SK-N-SH (cell line): ENCODE data around the gene GOLGA6L7.

Experiments
- CHD2 ChIP-seq: fragments of 150-350 bp; IDR thresholded peaks from 2 replicates; pipeline ENCODE4 v1.6.1; 2018; ENCODE audit warnings: low read length; ENCODE audit not compliant: partially characterized antibody
- EP300 ChIP-seq, 2 experiments: IDR thresholded peaks; 2 replicates each; pipeline versions ENCODE4 v1.4.0 to v1.6.1; 2012; ENCODE audit warnings: borderline replicate concordance in 1 of 2, low read depth in 1 of 2, low read length in 1 of 2
- EZH2phosphoT487 ChIP-seq: fragments of 200-600 bp; sonication (generic); IDR thresholded peaks from 2 replicates; pipeline ENCODE4 v1.6.1; 2017; ENCODE audit warnings: low read depth, mixed run types, mild to moderate bottlenecking, antibody characterized with exemption, moderate library complexity, borderline replicate concordance
- MXI1 ChIP-seq: IDR thresholded peaks from 2 replicates; pipeline ENCODE4 v1.6.1; 2012; ENCODE audit warnings: mild to moderate bottlenecking, low read depth, low read length, improper control_type of control experiment
- POLR2AphosphoS5 ChIP-seq: IDR thresholded peaks from 2 replicates; pipeline ENCODE4 v1.6.1; 2012; ENCODE audit warnings: low read depth, low read length
- RAD21 ChIP-seq: IDR thresholded peaks from 2 replicates; pipeline ENCODE4 v1.6.1; 2012; ENCODE audit warnings: mild to moderate bottlenecking, low read length
- SMC3 ChIP-seq: IDR thresholded peaks from 2 replicates; pipeline ENCODE4 v1.6.1; 2012; ENCODE audit warnings: low read depth, low read length, improper control_type of control experiment
- TAF1 ChIP-seq: IDR thresholded peaks from 2 replicates; pipeline ENCODE4 v1.6.1; 2012; ENCODE audit warnings: low read depth, mild to moderate bottlenecking, low read length, moderate library complexity, borderline replicate concordance
- TF ChIP-seq, protein P1 (sequence below): fragments of 200-600 bp; sonication (generic); IDR thresholded peaks from 2 replicates; pipeline ENCODE4 v1.6.1; 2017; ENCODE audit warnings: antibody characterized with exemption, mild to moderate bottlenecking, moderate library complexity
- TF ChIP-seq, protein P2 (sequence below): IDR thresholded peaks from 2 replicates; pipeline ENCODE4 v1.4.0; 2012; ENCODE audit warnings: low read depth

DNA sequence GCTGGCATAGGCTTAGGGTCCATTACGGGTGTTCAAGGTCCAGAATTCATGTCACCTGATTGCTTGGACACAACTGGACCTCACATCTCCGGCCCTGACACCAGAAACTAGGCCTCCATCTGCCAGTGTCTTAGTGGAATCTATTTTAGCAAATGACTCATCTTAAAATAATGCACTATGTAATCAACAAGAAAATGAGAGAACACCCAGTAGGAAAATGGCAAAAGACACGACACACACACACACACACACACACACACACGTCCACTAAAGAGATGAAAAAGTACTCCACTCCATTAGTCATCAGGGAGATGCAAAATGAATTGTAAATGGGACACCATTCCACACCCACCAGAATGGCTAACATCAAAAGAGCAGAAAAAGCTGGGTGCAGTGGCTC, 48.5 kb upstream of the GOLGA6L7 start:
- TF ChIP-seq POLR2AphosphoS5: no peak
- TF ChIP-seq TAF1: no peak
- no peak for TF ChIP-seq MXI1
- TF ChIP-seq EZH2phosphoT487: no peak
- TF ChIP-seq, protein P1, sequence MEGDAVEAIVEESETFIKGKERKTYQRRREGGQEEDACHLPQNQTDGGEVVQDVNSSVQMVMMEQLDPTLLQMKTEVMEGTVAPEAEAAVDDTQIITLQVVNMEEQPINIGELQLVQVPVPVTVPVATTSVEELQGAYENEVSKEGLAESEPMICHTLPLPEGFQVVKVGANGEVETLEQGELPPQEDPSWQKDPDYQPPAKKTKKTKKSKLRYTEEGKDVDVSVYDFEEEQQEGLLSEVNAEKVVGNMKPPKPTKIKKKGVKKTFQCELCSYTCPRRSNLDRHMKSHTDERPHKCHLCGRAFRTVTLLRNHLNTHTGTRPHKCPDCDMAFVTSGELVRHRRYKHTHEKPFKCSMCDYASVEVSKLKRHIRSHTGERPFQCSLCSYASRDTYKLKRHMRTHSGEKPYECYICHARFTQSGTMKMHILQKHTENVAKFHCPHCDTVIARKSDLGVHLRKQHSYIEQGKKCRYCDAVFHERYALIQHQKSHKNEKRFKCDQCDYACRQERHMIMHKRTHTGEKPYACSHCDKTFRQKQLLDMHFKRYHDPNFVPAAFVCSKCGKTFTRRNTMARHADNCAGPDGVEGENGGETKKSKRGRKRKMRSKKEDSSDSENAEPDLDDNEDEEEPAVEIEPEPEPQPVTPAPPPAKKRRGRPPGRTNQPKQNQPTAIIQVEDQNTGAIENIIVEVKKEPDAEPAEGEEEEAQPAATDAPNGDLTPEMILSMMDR: no peak
- TF ChIP-seq, protein P2, sequence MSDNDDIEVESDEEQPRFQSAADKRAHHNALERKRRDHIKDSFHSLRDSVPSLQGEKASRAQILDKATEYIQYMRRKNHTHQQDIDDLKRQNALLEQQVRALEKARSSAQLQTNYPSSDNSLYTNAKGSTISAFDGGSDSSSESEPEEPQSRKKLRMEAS: no peak
- no peak for TF ChIP-seq CHD2
- TF ChIP-seq SMC3: no peak
- TF ChIP-seq RAD21: no peak
- no peak for TF ChIP-seq EP300 (IDR thresholded peaks at IDR 0.05; ENCODE audit: borderline replicate concordance in 1 of 2, low read depth in 1 of 2, low read length in 1 of 2)
